ENCODE data around the gene UNC79.

DNA sequence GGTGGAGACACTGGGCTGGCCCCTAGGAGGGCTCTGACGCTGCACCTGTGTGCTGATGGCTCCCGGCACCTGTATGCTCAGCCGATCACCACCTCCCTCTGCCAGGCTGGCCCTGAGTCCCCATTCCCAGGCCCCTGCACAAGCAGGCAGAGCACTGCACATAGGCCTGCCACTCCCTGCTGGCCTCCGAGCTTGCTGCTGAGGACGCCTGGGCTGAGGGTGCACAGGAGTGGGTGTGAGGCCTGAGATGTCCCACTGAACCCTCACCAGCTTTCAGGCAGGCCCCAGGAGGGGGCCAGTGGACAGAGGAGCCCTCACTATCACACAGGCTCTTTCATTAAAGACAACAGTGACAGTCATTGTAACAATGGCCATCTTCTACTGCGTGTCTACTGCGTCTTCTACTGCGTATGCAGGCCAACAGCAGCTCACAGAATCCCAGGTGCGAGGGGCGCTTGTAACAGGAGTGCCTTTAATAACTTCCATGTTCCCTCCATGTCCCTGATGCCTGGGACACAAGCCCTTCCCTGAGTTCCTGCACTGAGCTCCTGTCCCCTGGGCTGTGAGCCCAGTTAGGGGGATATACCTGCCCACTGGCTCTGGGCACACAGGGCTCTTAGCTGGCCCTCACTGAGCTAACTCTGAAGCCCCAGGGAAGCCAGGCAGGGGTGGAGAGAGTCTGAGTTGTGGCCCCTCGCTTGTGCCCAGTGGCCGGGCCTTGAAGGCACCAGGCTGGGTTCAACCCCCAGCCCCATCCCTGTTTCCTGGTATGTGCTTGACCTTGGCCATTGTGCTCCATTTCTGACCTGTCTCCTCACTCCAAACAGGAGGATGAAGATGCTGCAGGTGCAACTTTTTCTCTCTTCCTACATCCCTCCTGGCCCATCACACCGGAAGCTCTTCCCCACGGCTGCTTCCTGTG, 286.3 kb downstream of the UNC79 start:
- TF ChIP-seq POLR2A (IDR thresholded peaks at IDR 0.05) (no peak), EP300 (IDR thresholded peaks at IDR 0.05) (no peak)
- TF ChIP-seq, protein P1, sequence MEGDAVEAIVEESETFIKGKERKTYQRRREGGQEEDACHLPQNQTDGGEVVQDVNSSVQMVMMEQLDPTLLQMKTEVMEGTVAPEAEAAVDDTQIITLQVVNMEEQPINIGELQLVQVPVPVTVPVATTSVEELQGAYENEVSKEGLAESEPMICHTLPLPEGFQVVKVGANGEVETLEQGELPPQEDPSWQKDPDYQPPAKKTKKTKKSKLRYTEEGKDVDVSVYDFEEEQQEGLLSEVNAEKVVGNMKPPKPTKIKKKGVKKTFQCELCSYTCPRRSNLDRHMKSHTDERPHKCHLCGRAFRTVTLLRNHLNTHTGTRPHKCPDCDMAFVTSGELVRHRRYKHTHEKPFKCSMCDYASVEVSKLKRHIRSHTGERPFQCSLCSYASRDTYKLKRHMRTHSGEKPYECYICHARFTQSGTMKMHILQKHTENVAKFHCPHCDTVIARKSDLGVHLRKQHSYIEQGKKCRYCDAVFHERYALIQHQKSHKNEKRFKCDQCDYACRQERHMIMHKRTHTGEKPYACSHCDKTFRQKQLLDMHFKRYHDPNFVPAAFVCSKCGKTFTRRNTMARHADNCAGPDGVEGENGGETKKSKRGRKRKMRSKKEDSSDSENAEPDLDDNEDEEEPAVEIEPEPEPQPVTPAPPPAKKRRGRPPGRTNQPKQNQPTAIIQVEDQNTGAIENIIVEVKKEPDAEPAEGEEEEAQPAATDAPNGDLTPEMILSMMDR (IDR thresholded peaks at IDR 0.05) = no peak

Measured in ovary (tissue), 3 donors.